Smooth muscle cell (in vitro differentiated cells): ENCODE data around the gene FLCN. TPM values are rescaled to one million over a fixed set of nuclear protein-coding genes. Genes with fewer than 3 reads are reported as not detected.

ENCODE experiments used
- DNase-seq: peaks from one replicate; lab custom pipeline; 2025; ENCODE audit not compliant: unreplicated experiment; lab: John Stamatoyannopoulos, UW
- H2AFZ ChIP-seq: fragments of 200-600 bp; sonication (generic); 2 replicates; pipeline ENCODE4 v1.6.0; 2016; ENCODE audit warnings: antibody characterized with exemption, low read depth, mild to moderate bottlenecking
- H3F3A ChIP-seq: fragments of 200-600 bp; sonication (generic); 2 replicates; pipeline ENCODE4 v1.6.0; 2017; ENCODE audit warnings: antibody characterized with exemption, low read depth
- H3K27ac ChIP-seq: fragments of 200-600 bp; sonication (generic); 2 replicates; pipeline ENCODE4 v1.5.1; 2016; ENCODE audit warnings: low read depth, mild to moderate bottlenecking
- H3K27me3 ChIP-seq: fragments of 200-600 bp; sonication (generic); 2 replicates; pipeline ENCODE4 v1.6.1; 2016; ENCODE audit warnings: low read depth, mild to moderate bottlenecking
- H3K36me3 ChIP-seq: fragments of 200-600 bp; sonication (generic); 2 replicates; pipeline ENCODE4 v1.5.1; 2016; ENCODE audit warnings: low read depth
- H3K4me1 ChIP-seq: fragments of 200-600 bp; sonication (generic); 2 replicates; pipeline ENCODE4 v1.5.1; 2016; ENCODE audit warnings: low read depth
- H3K4me2 ChIP-seq: fragments of 200-600 bp; sonication (generic); 2 replicates; pipeline ENCODE4 v1.6.0; 2016; ENCODE audit warnings: mild to moderate bottlenecking
- H3K4me3 ChIP-seq: fragments of 200-600 bp; sonication (generic); 2 replicates; pipeline ENCODE4 v1.5.1; 2016; ENCODE audit warnings: mild to moderate bottlenecking
- H3K79me2 ChIP-seq: fragments of 200-600 bp; sonication (generic); 2 replicates; pipeline ENCODE4 v1.6.0; 2016; ENCODE audit warnings: low read depth, mild to moderate bottlenecking
- H3K9ac ChIP-seq: fragments of 200-600 bp; sonication (generic); 2 replicates; pipeline ENCODE4 v1.6.0; 2016; ENCODE audit warnings: low read depth
- H3K9me3 ChIP-seq: fragments of 200-600 bp; sonication (generic); replicated peaks from 2 replicates; pipeline ENCODE4 v1.5.1; 2016; ENCODE audit warnings: low read depth
- H4K20me1 ChIP-seq: fragments of 200-600 bp; sonication (generic); 2 replicates; pipeline ENCODE4 v1.6.0; 2016; ENCODE audit warnings: low read depth
- CTCF ChIP-seq: fragments of 200-600 bp; sonication (generic); IDR thresholded peaks from 2 replicates; pipeline ENCODE4 v1.5.1; 2017; ENCODE audit warnings: borderline replicate concordance, mild to moderate bottlenecking, antibody characterized with exemption; ENCODE audit not compliant: insufficient read depth, poor library complexity, severe bottlenecking
- WGBS: methylation state at CpG from one replicate; pipeline ENCODE4 v1.1.7; 2016; ENCODE audit warnings: low lambda C conversion rate; 5-methylcytosine and 5-hydroxymethylcytosine counted together
- polyA plus RNA-seq: library from polyadenylated mRNA; unstranded; fragments of >200 nt; fragmentation: Nextera tagmentation; extraction: Ambion mirVana; gene quantifications from 2 replicates; pipeline ENCODE4 v1.2.1, GENCODE V29; 2016
- total RNA-seq: library from RNA; depleted of rRNA; stranded (reverse); fragments of >200 nt; gene quantifications from 2 replicates; pipeline ENCODE4 v1.2.3, GENCODE V29; 2014

FLCN gene
- total and polyA plus RNA-seq, 2 experiments from 2014 or later: 7.6 to 15.1 TPM

- no peaks in the 10 kb centered on the region for H3K79me2 ChIP-seq
- no peaks in the 10 kb centered on the region for H3K27me3 ChIP-seq
- no peak overlapping the region for H3K4me2 ChIP-seq
- peaks cover 11% of the 10 kb centered on the region for H3K36me3 ChIP-seq
- no peak overlapping the region for H3K9ac ChIP-seq
- no peak for TF ChIP-seq CTCF
- no peak for DNase-seq
- H3K27ac ChIP-seq: no peak overlapping the region
- H3F3A ChIP-seq: peaks cover 7% of the 10 kb centered on the region
- H3K4me3 ChIP-seq: no peak overlapping the region
- no peak overlapping the region for H2AFZ ChIP-seq
- WGBS: 92% methylated on average over 6 of the region's 6 CpGs
- no peaks in the 10 kb centered on the region for H4K20me1 ChIP-seq
- no peaks in the 10 kb centered on the region for H3K9me3 ChIP-seq
- H3K4me1 ChIP-seq: no peaks in the 10 kb centered on the region
Measured at GRCh38 chr17:17243163-17243562, 6.2 kb upstream of the FLCN start.

- no peak overlapping the region for H3K27ac ChIP-seq
- H3K9ac ChIP-seq: no peak overlapping the region
- no peaks in the 10 kb centered on the region for H3K9me3 ChIP-seq
- no peak overlapping the region for H3K4me2 ChIP-seq
- no peak for DNase-seq
- no peaks in the 10 kb centered on the region for H3K4me1 ChIP-seq
- no peak overlapping the region for H2AFZ ChIP-seq
- 98% methylated on average over 7 of the region's 7 CpGs for WGBS
- TF ChIP-seq CTCF: no peak
- no peaks in the 10 kb centered on the region for H4K20me1 ChIP-seq
- peaks cover 11% of the 10 kb centered on the region for H3K36me3 ChIP-seq
- H3F3A ChIP-seq: peaks cover 7% of the 10 kb centered on the region
- H3K27me3 ChIP-seq: no peaks in the 10 kb centered on the region
- H3K4me3 ChIP-seq: no peak overlapping the region
- no peaks in the 10 kb centered on the region for H3K79me2 ChIP-seq
Measured at GRCh38 chr17:17242246-17242645, 5.3 kb upstream of the FLCN start.

GRCh38 chr17:17241656-17242055 is 4.7 kb upstream of the FLCN start:
- peaks cover 7% of the 10 kb centered on the region for H3F3A ChIP-seq
- TF ChIP-seq CTCF: no peak
- peaks cover 3% of the 10 kb centered on the region for H3K79me2 ChIP-seq
- no peak overlapping the region for H3K4me3 ChIP-seq
- H2AFZ ChIP-seq: no peak overlapping the region
- H3K27me3 ChIP-seq: no peaks in the 10 kb centered on the region
- no peaks in the 10 kb centered on the region for H3K9me3 ChIP-seq
- H3K36me3 ChIP-seq: peaks cover 9% of the 10 kb centered on the region
- WGBS: 88% methylated on average over 10 of the region's 10 CpGs
- no peak overlapping the region for H3K4me2 ChIP-seq
- H3K9ac ChIP-seq: no peak overlapping the region
- no peaks in the 10 kb centered on the region for H4K20me1 ChIP-seq
- no peak overlapping the region for H3K27ac ChIP-seq
- no peak for DNase-seq
- H3K4me1 ChIP-seq: no peaks in the 10 kb centered on the region

- Histone ChIP-seq H4K20me1 (peaks cover 14% of the 10 kb centered on the region), H3K79me2 (peaks cover 21% of the 10 kb centered on the region), H3K4me2 (no peak overlapping the region), H3K4me3 (no peak overlapping the region), H3K27me3 (no peaks in the 10 kb centered on the region), H3K36me3 (no peaks in the 10 kb centered on the region), H3K4me1 (peaks cover 9% of the 10 kb centered on the region), H2AFZ (no peak overlapping the region), H3F3A (peaks cover 3% of the 10 kb centered on the region), H3K27ac (no peak overlapping the region), H3K9me3 (no peaks in the 10 kb centered on the region), H3K9ac (no peak overlapping the region)
- TF ChIP-seq CTCF: no peak
- no peak for DNase-seq
- 88% methylated on average over 1 of the region's 1 CpG for WGBS
Measured at GRCh38 chr17:17239832-17240231, 2.9 kb upstream of the FLCN start.
